ENCODE measurements around the gene FER1L5. TPM values are rescaled to one million over a fixed set of nuclear protein-coding genes. Genes with fewer than 3 reads are reported as not detected.

FER1L5 gene
- 0.07 TPM for polyA plus RNA-seq (2013, experiment 1 of 2)
- polyA plus RNA-seq (2013, experiment 2 of 2) = 0.15 TPM

DNA sequence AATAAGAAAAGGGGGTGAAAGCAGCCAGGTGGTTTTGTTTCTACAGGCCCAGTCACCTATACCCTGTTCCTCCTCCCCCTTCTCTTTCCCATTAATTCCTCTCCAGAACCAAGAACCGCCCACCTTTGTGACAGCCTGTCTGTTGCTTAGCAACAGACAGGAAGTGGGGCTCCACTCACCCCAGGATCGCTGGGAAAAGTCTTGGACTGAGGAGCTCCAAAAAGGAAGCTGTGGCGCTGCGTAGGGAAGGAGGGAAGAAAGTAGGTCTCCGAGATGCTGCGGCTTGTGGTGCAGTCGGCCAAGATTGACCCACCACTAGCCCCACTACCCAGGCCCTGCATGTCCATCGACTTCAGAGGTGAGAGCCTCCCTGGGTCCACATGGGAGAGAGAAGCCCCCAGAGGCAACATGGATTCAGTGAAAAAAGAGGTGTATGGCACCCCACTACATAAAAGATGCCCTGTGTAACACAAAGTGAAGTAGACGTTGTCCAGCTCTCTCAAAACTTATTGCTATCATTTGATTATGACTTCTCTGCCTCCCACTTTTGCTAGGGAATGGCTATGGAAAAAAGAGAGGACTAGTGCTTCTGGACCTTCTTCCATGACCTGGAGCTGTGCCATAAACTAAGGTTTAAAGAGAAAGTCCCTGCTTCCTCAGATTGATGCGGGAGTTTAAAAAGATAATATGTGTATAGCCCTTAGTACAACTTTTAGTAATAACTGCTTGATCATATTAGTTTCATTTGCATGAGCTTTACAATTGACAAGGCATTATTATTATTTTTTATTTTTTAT lies at the start of gene FER1L5:
Gene FER1L5, plus strand, starts transcription at position 201 of the 797 bp plus-strand sequence. Its CDS starts 73 bp downstream, at position 274.
- Histone ChIP-seq H3K36me3 (ENCODE audit: control insufficient read depth, insufficient read depth, low read length) (no peaks in the 10 kb centered on the region), H3K4me3 (ENCODE audit: extremely low read depth, insufficient read depth, low read length, poor library complexity, severe bottlenecking) (no peak within 1 kb of the TSS), H3K27ac (ENCODE audit: low read depth, low read length, severe bottlenecking) (no peak within 1 kb of the TSS), H3K4me1 (ENCODE audit: control insufficient read depth, insufficient read depth, low read length, poor library complexity, severe bottlenecking) (no peaks in the 10 kb centered on the region), H3K9me3 (ENCODE audit: control insufficient read depth, low read length) (no peaks in the 10 kb centered on the region)
- WGBS, 2 experiments (ENCODE audit: insufficient coverage in 2 of 2) = 30 to 83% methylated on average over 1 to 2 of the region's 10 CpGs

DNA sequence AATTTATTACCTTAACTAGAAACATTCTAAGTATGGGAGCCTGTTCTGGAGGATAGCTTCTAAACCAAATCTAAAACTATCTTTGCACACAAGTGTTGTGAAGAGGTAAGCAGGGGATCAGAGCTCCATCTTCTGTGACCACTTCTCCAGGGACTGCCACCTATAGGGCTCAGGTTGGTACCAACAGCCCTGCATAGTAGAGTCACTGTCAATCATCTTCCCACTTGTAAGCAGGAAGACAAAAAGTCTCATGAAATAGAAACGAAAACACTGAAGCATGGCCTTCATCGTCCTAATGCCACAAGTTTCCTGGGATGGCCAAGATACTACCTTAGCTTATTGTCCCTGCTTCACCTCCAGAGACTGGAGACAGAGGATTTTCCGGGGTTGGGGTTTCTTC lies 48.3 kb upstream of the FER1L5 start:
- peaks cover 65% of the 10 kb centered on the region for H3K36me3 ChIP-seq (ENCODE audit: control insufficient read depth, insufficient read depth, low read length)
- WGBS, 2 experiments (ENCODE audit: insufficient coverage in 2 of 2) = 85 to 100% methylated on average over 3 of the region's 3 CpGs
- no peak overlapping the region for H3K4me3 ChIP-seq (ENCODE audit: extremely low read depth, insufficient read depth, low read length, poor library complexity, severe bottlenecking)
- no peaks in the 10 kb centered on the region for H3K4me1 ChIP-seq (ENCODE audit: control insufficient read depth, insufficient read depth, low read length, poor library complexity, severe bottlenecking)
- no peak overlapping the region for H3K27ac ChIP-seq (ENCODE audit: low read depth, low read length, severe bottlenecking)
- H3K9me3 ChIP-seq (ENCODE audit: control insufficient read depth, low read length) = no peaks in the 10 kb centered on the region

DNA sequence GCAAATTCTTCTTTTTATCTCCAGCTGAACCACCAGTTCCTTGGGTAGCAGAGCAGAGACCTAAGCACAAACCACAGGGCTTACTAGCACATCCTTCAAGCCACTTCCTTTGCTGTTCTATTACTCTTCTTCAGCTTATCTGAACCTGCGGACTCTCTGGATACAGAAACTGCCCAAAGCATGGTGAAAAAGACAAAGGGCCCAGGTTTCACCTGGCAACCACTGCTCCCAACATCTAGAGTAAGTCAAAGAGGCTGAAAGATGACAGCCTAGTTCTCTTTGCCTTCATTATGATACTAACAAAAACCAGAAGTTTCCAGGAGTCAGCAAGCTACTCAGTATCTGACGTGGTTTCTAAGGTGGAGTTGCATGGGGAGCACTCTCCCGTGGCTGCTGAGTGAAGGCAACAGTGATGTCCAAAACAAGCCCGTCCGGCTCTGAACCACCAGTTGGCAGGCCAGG lies 47.8 kb upstream of the FER1L5 start:
- no peaks in the 10 kb centered on the region for H3K4me1 ChIP-seq (ENCODE audit: control insufficient read depth, insufficient read depth, low read length, poor library complexity, severe bottlenecking)
- no peak overlapping the region for H3K4me3 ChIP-seq (ENCODE audit: extremely low read depth, insufficient read depth, low read length, poor library complexity, severe bottlenecking)
- 96 to 97% methylated on average over 3 to 5 of the region's 5 CpGs for WGBS, 2 experiments (ENCODE audit: insufficient coverage in 2 of 2)
- peaks cover 67% of the 10 kb centered on the region for H3K36me3 ChIP-seq (ENCODE audit: control insufficient read depth, insufficient read depth, low read length)
- no peak overlapping the region for H3K27ac ChIP-seq (ENCODE audit: low read depth, low read length, severe bottlenecking)
- H3K9me3 ChIP-seq (ENCODE audit: control insufficient read depth, low read length) = no peaks in the 10 kb centered on the region

DNA sequence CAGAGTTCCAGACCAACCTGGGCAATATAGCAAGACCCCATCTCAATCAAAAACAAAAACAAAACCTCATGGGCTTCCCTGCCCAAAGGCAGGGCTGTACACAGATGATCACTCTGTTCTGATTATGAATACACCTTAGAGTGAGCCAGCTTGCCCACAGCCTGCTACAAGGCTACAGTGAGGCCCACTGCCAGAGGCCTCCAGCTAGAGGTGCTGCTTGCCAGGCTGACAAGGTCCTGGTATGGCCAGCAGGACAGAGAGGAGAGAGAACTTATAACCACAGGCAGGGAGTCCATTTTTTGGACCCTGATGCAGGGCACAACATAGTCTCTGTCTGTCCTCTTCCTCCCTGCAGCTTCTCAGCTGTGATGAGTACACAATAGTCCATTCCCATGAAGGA lies 46.0 kb upstream of the FER1L5 start:
- Histone ChIP-seq H3K4me3 (ENCODE audit: extremely low read depth, insufficient read depth, low read length, poor library complexity, severe bottlenecking) (no peak overlapping the region), H3K27ac (ENCODE audit: low read depth, low read length, severe bottlenecking) (no peak overlapping the region), H3K4me1 (ENCODE audit: control insufficient read depth, insufficient read depth, low read length, poor library complexity, severe bottlenecking) (no peaks in the 10 kb centered on the region), H3K36me3 (ENCODE audit: control insufficient read depth, insufficient read depth, low read length) (peaks cover 84% of the 10 kb centered on the region), H3K9me3 (ENCODE audit: control insufficient read depth, low read length) (no peaks in the 10 kb centered on the region)

- Histone ChIP-seq H3K27ac (ENCODE audit: low read depth, low read length, severe bottlenecking) (no peak overlapping the region), H3K4me1 (ENCODE audit: control insufficient read depth, insufficient read depth, low read length, poor library complexity, severe bottlenecking) (peaks cover 4% of the 10 kb centered on the region), H3K9me3 (ENCODE audit: control insufficient read depth, low read length) (no peaks in the 10 kb centered on the region), H3K4me3 (ENCODE audit: extremely low read depth, insufficient read depth, low read length, poor library complexity, severe bottlenecking) (no peak overlapping the region), H3K36me3 (ENCODE audit: control insufficient read depth, insufficient read depth, low read length) (peaks cover 85% of the 10 kb centered on the region)
- no CpG with 5 or more reads among the region's 2 CpGs for WGBS, 2 experiments (ENCODE audit: insufficient coverage in 2 of 2)
These were observed 42.6 kb upstream of the FER1L5 start for GRCh38 chr2:96599941-96600340.

DNA sequence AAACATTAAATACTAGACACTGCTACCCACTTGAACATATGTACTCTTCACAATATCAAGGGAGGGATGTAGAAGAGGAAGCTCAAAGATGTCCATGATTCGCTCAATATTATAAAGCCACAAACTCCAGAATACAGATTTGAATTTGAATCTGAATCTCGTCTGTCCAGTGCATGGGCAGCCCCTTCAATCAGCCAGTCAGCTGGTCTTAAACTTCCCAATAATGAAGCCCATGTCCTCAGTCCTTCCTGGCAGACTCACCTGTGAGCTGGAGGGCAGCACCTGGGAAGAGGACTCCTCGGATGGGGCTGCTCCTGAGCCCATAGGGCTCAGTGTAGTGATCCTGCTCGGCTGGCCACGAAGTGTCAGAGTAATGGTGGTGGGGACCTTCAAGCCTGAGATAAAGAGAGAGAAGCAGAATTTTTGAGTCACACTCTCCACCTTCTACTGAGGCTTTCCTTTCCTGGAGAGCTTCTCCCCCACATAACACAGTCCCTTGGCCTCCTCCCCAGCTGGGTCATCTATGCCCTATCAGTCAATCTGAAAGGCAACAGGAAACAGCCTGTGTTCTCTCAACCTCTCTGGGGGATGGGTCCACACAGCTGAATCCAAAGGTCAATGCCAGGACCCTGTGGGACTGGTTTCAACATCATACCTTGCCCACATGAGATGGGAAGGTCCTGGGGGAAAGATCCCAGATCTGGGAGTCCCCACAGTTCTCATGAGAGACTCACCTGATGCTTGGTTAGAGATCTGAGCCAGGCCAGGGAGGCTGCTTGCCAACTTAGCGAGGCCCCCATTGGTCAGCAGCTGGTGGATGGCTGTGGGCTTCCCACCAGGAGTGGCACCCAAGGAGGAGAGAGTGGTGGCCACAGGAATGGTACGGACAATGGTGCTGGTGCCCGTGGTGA lies 40.9 kb upstream of the FER1L5 start:
- no peak overlapping the region for H3K4me3 ChIP-seq (ENCODE audit: extremely low read depth, insufficient read depth, low read length, poor library complexity, severe bottlenecking)
- peaks cover 4% of the 10 kb centered on the region for H3K4me1 ChIP-seq (ENCODE audit: control insufficient read depth, insufficient read depth, low read length, poor library complexity, severe bottlenecking)
- WGBS, 2 experiments (ENCODE audit: insufficient coverage in 2 of 2) = 95 to 98% methylated on average over 6 to 7 of the region's 8 CpGs
- H3K9me3 ChIP-seq (ENCODE audit: control insufficient read depth, low read length) = no peaks in the 10 kb centered on the region
- peaks cover 85% of the 10 kb centered on the region for H3K36me3 ChIP-seq (ENCODE audit: control insufficient read depth, insufficient read depth, low read length)
- no peak overlapping the region for H3K27ac ChIP-seq (ENCODE audit: low read depth, low read length, severe bottlenecking)

DNA sequence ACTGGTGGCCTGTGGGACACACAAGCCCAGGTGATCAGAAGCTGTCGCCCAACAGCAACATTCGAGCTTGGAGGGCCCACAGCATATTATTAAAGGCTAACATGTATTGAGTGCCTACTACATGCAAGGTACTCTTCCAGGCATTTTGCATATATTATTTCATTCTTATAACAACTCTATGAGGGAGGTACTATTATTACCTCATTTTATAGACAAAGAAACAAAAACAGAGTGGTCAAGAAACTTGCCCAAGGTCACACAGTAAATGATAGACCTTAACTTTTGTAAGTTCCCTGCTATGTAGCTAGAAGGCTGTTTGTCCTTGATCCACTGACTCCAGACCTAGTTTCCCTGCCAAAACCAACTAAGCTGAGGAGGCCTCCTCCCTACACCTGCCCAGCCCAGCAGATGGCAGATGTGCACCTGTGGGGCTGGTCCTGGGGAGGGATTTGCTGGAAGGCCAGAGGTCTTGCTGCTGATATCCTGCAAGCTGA lies 40.2 kb upstream of the FER1L5 start:
- Histone ChIP-seq H3K4me3 (ENCODE audit: extremely low read depth, insufficient read depth, low read length, poor library complexity, severe bottlenecking) (no peak overlapping the region), H3K4me1 (ENCODE audit: control insufficient read depth, insufficient read depth, low read length, poor library complexity, severe bottlenecking) (peaks cover 4% of the 10 kb centered on the region), H3K9me3 (ENCODE audit: control insufficient read depth, low read length) (no peaks in the 10 kb centered on the region), H3K36me3 (ENCODE audit: control insufficient read depth, insufficient read depth, low read length) (peaks cover 83% of the 10 kb centered on the region), H3K27ac (ENCODE audit: low read depth, low read length, severe bottlenecking) (no peak overlapping the region)
- 100% methylated on average over 2 of the region's 2 CpGs for WGBS, 2 experiments (ENCODE audit: insufficient coverage in 2 of 2)

DNA sequence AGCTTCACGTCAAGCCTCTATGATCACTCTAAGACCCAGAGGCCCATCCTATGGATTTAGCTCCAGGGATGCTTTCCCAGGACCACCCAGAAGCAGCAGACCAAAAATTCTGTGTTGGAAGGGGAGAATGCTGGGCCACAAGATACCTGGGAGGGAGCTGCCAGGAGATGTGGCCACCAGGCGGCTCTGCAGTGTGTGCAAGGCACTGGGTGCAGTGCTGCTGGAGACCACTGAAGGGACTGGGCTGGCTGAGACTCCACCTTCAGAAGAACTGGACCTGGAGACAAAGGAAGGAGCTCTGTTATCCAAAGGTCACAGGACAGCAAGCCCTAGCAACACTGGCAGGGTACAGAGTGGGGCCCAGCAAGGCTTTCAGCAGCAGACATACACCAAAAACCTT lies 38.5 kb upstream of the FER1L5 start:
- Histone ChIP-seq H3K36me3 (ENCODE audit: control insufficient read depth, insufficient read depth, low read length) (peaks cover 91% of the 10 kb centered on the region), H3K9me3 (ENCODE audit: control insufficient read depth, low read length) (no peaks in the 10 kb centered on the region), H3K4me1 (ENCODE audit: control insufficient read depth, insufficient read depth, low read length, poor library complexity, severe bottlenecking) (peaks cover 8% of the 10 kb centered on the region), H3K27ac (ENCODE audit: low read depth, low read length, severe bottlenecking) (no peak overlapping the region), H3K4me3 (ENCODE audit: extremely low read depth, insufficient read depth, low read length, poor library complexity, severe bottlenecking) (no peak overlapping the region)
- WGBS, 2 experiments (ENCODE audit: insufficient coverage in 2 of 2) = 88% methylated on average over 1 of the region's 2 CpGs; no CpG with 5 or more reads in 1 of the 2 experiments

DNA sequence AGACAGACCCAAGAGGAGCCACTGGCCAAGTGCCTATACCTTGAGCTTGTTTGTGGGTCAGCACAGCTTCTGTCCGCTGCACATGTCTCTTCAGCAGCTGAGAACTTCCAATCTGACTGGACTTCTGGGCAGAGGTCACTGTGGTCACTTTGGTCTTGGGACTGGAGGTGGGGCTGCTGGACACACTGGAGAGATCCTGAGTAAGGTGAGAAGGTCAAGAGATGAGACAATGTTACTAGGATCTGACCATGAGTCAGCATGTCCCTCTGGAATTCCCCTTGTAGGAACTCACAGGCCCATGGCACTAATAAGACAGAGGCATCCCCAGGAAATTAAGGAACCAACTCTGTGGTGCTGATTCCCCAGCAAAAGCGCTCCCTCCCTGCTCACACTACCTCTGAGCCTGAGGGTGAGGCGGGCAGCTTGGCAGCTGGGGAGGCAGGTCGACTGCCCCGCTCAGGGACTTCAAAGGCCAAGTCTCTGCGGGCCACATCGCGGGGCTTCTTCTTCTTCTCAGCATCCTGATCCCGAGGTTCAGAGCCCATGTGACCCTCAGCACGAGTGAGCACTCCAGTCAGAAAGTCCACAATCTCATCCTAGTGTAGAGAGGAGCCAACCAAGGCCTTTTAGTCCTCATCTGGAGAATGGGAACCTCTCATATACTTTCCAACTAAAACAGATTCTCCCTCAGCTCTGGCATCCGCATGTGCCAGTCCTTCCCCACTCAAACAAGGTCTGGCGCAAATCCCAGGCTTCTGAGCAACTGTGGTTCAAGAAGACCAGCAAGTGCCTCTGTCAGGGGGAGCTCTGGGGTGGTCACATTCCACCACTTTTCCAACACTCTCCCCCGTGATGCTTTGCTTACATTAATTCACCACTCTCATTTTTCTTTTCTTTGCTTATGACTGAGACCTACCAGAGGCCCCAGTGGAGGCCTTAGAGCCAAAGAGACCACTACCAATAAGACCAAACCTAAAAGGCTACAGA lies 33.8 kb upstream of the FER1L5 start:
- Histone ChIP-seq H3K36me3 (ENCODE audit: control insufficient read depth, insufficient read depth, low read length) (peaks cover 97% of the 10 kb centered on the region), H3K9me3 (ENCODE audit: control insufficient read depth, low read length) (no peaks in the 10 kb centered on the region), H3K27ac (ENCODE audit: low read depth, low read length, severe bottlenecking) (no peak overlapping the region), H3K4me3 (ENCODE audit: extremely low read depth, insufficient read depth, low read length, poor library complexity, severe bottlenecking) (no peak overlapping the region), H3K4me1 (ENCODE audit: control insufficient read depth, insufficient read depth, low read length, poor library complexity, severe bottlenecking) (peaks cover 6% of the 10 kb centered on the region)
- WGBS, 2 experiments (ENCODE audit: insufficient coverage in 2 of 2) = 97% methylated on average over 7 to 10 of the region's 13 CpGs

DNA sequence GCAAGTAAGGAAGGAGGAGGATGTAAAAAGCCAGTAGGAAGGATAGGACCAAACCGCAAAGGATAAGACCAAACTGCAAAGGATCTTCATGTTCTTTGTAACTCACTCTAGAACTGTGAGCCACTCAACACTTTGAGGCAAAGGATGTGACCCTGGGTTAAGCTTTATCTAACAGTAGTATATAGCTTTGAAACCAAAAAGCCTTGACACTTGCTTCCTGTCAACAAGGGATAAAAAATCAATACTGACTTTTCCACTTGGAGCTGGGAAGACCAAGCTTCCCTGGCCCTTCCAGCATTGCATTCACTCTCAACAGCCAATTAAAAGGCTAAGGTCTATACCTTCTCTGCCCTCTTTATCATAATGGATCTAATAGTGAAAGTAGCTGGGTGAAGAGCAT lies 26.4 kb upstream of the FER1L5 start:
- Histone ChIP-seq H3K4me3 (ENCODE audit: extremely low read depth, insufficient read depth, low read length, poor library complexity, severe bottlenecking) (no peak overlapping the region), H3K36me3 (ENCODE audit: control insufficient read depth, insufficient read depth, low read length) (peaks cover 83% of the 10 kb centered on the region), H3K4me1 (ENCODE audit: control insufficient read depth, insufficient read depth, low read length, poor library complexity, severe bottlenecking) (no peaks in the 10 kb centered on the region), H3K27ac (ENCODE audit: low read depth, low read length, severe bottlenecking) (no peak overlapping the region), H3K9me3 (ENCODE audit: control insufficient read depth, low read length) (no peaks in the 10 kb centered on the region)
- 100% methylated on average over 1 of the region's 1 CpG; no CpG with 5 or more reads in 1 of the 2 experiments for WGBS, 2 experiments (ENCODE audit: insufficient coverage in 2 of 2)
